ENCODE results near the gene TMCO6.

DNA sequence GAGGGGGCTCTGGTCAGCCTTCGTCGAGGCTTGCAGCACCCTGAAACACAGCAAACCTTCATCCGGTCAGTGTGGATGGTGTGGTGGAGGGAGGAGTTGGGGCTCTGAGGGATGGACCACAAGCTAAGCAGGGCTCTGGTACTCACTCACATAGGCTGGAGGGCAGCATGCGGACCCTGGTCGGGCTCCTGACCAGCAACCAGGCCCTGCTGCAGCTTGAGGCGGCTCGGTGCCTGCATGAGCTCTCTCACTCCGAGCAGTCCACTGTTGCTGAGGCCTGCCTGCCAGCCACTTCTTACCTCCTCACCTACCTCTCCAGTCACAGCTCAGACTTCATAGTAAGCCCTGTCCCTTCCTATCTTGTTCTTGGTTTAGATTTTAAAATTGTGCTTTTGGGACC is 2.5 kb downstream of the TMCO6 start:
- TF ChIP-seq, protein P1, sequence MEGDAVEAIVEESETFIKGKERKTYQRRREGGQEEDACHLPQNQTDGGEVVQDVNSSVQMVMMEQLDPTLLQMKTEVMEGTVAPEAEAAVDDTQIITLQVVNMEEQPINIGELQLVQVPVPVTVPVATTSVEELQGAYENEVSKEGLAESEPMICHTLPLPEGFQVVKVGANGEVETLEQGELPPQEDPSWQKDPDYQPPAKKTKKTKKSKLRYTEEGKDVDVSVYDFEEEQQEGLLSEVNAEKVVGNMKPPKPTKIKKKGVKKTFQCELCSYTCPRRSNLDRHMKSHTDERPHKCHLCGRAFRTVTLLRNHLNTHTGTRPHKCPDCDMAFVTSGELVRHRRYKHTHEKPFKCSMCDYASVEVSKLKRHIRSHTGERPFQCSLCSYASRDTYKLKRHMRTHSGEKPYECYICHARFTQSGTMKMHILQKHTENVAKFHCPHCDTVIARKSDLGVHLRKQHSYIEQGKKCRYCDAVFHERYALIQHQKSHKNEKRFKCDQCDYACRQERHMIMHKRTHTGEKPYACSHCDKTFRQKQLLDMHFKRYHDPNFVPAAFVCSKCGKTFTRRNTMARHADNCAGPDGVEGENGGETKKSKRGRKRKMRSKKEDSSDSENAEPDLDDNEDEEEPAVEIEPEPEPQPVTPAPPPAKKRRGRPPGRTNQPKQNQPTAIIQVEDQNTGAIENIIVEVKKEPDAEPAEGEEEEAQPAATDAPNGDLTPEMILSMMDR (IDR thresholded peaks at IDR 0.05): no peak
- TF ChIP-seq, protein P2, sequence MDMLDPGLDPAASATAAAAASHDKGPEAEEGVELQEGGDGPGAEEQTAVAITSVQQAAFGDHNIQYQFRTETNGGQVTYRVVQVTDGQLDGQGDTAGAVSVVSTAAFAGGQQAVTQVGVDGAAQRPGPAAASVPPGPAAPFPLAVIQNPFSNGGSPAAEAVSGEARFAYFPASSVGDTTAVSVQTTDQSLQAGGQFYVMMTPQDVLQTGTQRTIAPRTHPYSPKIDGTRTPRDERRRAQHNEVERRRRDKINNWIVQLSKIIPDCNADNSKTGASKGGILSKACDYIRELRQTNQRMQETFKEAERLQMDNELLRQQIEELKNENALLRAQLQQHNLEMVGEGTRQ (CRISPR knock-in tag; IDR thresholded peaks at IDR 0.05): no peak
- no peak for TF ChIP-seq ZNF121 (CRISPR knock-in tag; IDR thresholded peaks at IDR 0.05)
- TF ChIP-seq ZNF512 (CRISPR knock-in tag; IDR thresholded peaks at IDR 0.05; ENCODE audit: borderline replicate concordance): no peak
- TF ChIP-seq MAX (CRISPR knock-in tag; IDR thresholded peaks at IDR 0.05): no peak
